Activated CD8-positive, alpha-beta T cell treated with anti-CD3 and anti-CD28 coated beads, Interleukin-2, amount 10 ng/mL, durations not matched to agents 7 days and 5 days (primary cell): Measurements from ENCODE around the gene WBP1L. TPM values are rescaled to one million over a fixed set of nuclear protein-coding genes. Genes with fewer than 3 reads are reported as not detected.
A peak's percentile ranks its signal among the peaks of the same experiment; 100 is the strongest.
"Not testable (repeated sequence)": the region's sequence is repeated elsewhere in the genome, so short reads cannot be mapped to it uniquely, and the experiment has no call there.

Experiments
- ATAC-seq: fragments of 150-1000 bp; cut with Tn5 transposase; one replicate; pipeline ENCODE4 v1.10.0; 2021; ENCODE audit warnings: moderate library complexity
- CTCF ChIA-PET: fragments of 350-600 bp; sonication (Branson Sonifier 250); formaldehyde crosslinking; loops from one replicate; lab custom pipeline; 2021; ENCODE audit warnings: antibody characterized with exemption; lab: Charles Lee
- POLR2A ChIA-PET: fragments of 350-600 bp; sonication (Branson Sonifier 250); formaldehyde crosslinking; loops from one replicate; lab custom pipeline; 2021; ENCODE audit warnings: antibody characterized with exemption; lab: Charles Lee
- DNase-seq: peaks from one replicate; pipeline ENCODE4 v3.0.0-alpha.2; 2020
- H3K27ac Mint-ChIP-seq: one replicate; pipeline ENCODE4 v1.8.0; 2021; ENCODE audit warnings: mild to moderate bottlenecking, mixed read lengths
- H3K27me3 Mint-ChIP-seq: one replicate; pipeline ENCODE4 v1.8.0; 2021; ENCODE audit warnings: low read depth, mixed read lengths
- H3K36me3 Mint-ChIP-seq: one replicate; pipeline ENCODE4 v1.8.0; 2021; ENCODE audit warnings: low read depth, mixed read lengths
- H3K4me1 Mint-ChIP-seq: one replicate; pipeline ENCODE4 v1.8.0; 2021; ENCODE audit warnings: low read depth, mixed read lengths
- H3K4me3 Mint-ChIP-seq: one replicate; pipeline ENCODE4 v1.8.0; 2021; ENCODE audit warnings: mild to moderate bottlenecking, mixed read lengths
- H3K9me3 Mint-ChIP-seq: one replicate; pipeline ENCODE4 v1.8.0; 2022; ENCODE audit warnings: mixed read lengths; ENCODE audit not compliant: insufficient read depth
- total RNA-seq, 2 experiments: library from RNA; stranded (reverse); gene quantifications; one replicate each; pipeline ENCODE4 v1.2.3, GENCODE V29; 2021

Gene WBP1L
- total RNA-seq, 2 experiments from 2014 or later, result 25.7 to 25.9 TPM

DNA sequence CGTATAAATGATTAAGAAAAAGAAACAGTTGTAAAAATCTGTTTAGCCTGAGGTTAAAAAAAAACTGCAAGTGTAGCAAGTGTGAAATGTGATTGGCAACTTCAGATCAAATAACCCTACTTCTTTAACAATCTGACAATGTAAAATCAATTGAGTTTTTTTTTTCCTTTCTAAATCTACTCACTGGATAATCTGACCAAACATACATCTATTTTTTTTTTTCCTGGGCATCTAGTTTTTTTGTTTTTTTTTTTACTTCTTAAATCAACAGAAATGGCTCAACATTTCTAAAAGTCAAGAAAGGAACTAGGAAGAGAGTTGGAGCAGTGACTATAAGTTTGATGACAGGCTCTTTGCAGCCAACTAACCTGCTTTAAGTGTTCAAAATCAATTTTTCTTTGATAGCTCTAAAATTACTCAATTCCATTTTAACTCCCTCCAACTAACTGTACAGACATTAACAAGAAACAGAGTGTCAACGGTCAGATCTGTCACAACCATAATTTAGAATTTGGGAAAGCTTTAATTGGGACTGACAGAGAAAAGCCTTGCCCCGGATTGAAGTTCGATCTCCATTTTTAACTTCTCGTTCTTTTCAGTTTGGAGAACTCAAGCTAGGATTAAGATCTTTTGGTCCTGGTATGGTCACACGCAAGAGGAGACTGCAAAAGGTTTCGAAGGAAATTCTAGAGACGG, 30.8 kb upstream of the WBP1L start:
- no peak for ATAC-seq
- ChIA-PET POLR2A (interaction anchor here (0.6 to 3.1 kb wide), 6 partner anchors 32 to 68 kb away, joined by 3 to 27 read pairs (median 7); partner anchors contain the start of gene TRIM8), CTCF (interaction anchor here (0.6 to 6.4 kb wide), 22 partner anchors 8 to 341 kb away, joined by 3 to 61 read pairs (median 4); partner anchors contain the start of genes ACTR1A, TRIM8 and WBP1L)
- DNase-seq, result no peak
- Mint-ChIP-seq H3K4me1 (peaks cover 50% of the 10 kb centered on the region), H3K36me3 (peaks cover 16% of the 10 kb centered on the region), H3K27ac (peak overlapping the region; percentile 92), H3K4me3 (peak overlapping the region; percentile 91), H3K9me3 (no peaks in the 10 kb centered on the region), H3K27me3 (no peaks in the 10 kb centered on the region)

GRCh38 chr10:102713539-102713813, 30.3 kb upstream of the WBP1L start:
- POLR2A ChIA-PET, result interaction anchor here (0.7 to 3.1 kb wide), 6 partner anchors 31 to 204 kb away, joined by 3 to 27 read pairs (median 7); partner anchors contain the start of genes CNNM2 and TRIM8
- peaks cover 53% of the 10 kb centered on the region for H3K4me1 Mint-ChIP-seq
- CTCF ChIA-PET, result interaction anchor here (0.8 to 6.4 kb wide), 22 partner anchors 9 to 341 kb away, joined by 3 to 61 read pairs (median 5); partner anchors contain the start of genes ACTR1A, TRIM8 and WBP1L
- no peaks in the 10 kb centered on the region for H3K27me3 Mint-ChIP-seq
- no peaks in the 10 kb centered on the region for H3K9me3 Mint-ChIP-seq
- H3K27ac Mint-ChIP-seq, result peak overlapping the region; percentile 92
- H3K36me3 Mint-ChIP-seq, result peaks cover 16% of the 10 kb centered on the region
- H3K4me3 Mint-ChIP-seq, result peak overlapping the region; percentile 91
- DNase-seq (no peak), ATAC-seq (peak; percentile 62)

DNA sequence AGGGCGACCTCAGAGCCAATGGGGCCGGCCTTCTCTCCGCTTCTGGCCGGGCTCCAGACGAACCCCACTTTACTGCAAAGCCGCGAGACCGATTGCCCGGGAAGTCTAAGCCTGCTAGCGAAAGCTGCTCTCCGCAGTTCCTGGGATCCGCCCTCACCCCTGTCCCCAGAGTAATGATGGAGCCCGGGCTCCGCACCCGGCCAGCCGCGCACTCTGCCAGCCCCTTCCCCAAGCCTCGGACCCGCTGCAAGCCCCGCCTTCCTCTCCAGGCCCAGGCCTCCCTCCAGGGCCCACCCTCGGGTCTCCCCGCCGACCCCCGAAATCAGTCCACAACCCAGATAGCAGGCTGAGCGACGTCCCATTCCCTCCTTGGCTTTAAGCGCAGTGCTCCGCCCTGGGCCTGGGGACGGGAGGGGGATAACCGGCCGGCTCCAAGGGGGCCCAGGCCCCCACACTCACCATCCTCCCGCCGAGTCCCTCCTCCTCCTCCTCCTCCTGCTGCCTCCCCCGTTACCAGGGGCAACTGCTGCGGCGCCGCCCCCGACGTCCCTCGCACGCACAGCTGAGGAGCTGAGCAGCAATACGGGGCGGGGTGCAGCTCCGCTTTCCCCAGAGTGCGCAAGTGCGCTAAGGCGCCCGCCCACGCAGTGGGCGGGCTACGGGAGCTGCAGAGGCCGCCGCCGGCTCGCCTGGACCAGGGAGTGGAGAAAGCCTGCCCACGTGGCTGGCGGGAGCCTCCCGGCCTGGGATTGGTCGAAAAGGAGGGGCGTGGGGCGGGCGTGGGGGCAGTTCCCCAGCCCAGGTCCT, 29.7 kb upstream of the WBP1L start, which contains the start of gene ARL3:
TSS of gene ARL3 (minus strand) at position 584 of the 807 bp plus-strand sequence. CDS start at position 462, 122 bp downstream.
- ChIA-PET CTCF (interaction anchor here (0.6 to 6.4 kb wide), 27 partner anchors 9 to 340 kb away, joined by 3 to 61 read pairs (median 5); partner anchors contain the start of genes ACTR1A, CNNM2, TRIM8 and WBP1L), POLR2A (interaction anchor here (0.7 to 3.1 kb wide), 11 partner anchors 19 to 204 kb away, joined by 3 to 27 read pairs (median 5); partner anchors contain the start of genes CNNM2, TRIM8 and WBP1L)
- Mint-ChIP-seq H3K4me3 (peak within 1 kb of the TSS; percentile 91), H3K36me3 (peaks cover 16% of the 10 kb centered on the region), H3K9me3 (no peaks in the 10 kb centered on the region), H3K4me1 (peaks cover 55% of the 10 kb centered on the region), H3K27ac (peak within 1 kb of the TSS; percentile 92), H3K27me3 (no peaks in the 10 kb centered on the region)
- DNase-seq, result peak; percentile 98
- peak; percentile 94 for ATAC-seq

GRCh38 chr10:102714621-102715455, 28.9 kb upstream of the WBP1L start, which contains the start of gene SFXN2:
TSS of gene SFXN2 (plus strand) at chr10:102714636. CDS start at chr10:102726637, 12,001 bp downstream.
- Mint-ChIP-seq H3K4me3 (peak within 1 kb of the TSS; percentile 91), H3K9me3 (no peaks in the 10 kb centered on the region), H3K4me1 (peaks cover 59% of the 10 kb centered on the region), H3K27ac (peak within 1 kb of the TSS; percentile 92), H3K36me3 (peaks cover 20% of the 10 kb centered on the region), H3K27me3 (no peaks in the 10 kb centered on the region)
- peak; percentile 30 for ATAC-seq
- POLR2A ChIA-PET, result interaction anchor here (0.9 to 3.1 kb wide), 10 partner anchors 18 to 73 kb away, joined by 3 to 27 read pairs (median 5); partner anchors contain the start of genes TRIM8 and WBP1L
- CTCF ChIA-PET, result interaction anchor here (0.6 to 6.4 kb wide), 18 partner anchors 8 to 339 kb away, joined by 3 to 61 read pairs (median 6); partner anchors contain the start of genes CNNM2, TRIM8 and WBP1L
- DNase-seq, result peak; percentile 76

- CTCF ChIA-PET, result interaction anchor here (6.4 kb wide), 1 partner anchor 41 kb away, joined by 61 read pairs; no protein-coding TSS in a partner anchor
- peak overlapping the region; percentile 5 for H3K27ac Mint-ChIP-seq
- peaks cover 56% of the 10 kb centered on the region for H3K4me1 Mint-ChIP-seq
- POLR2A ChIA-PET, result interaction anchor here (0.7 to 1.2 kb wide), 2 partner anchors 19 to 70 kb away, joined by 4 read pairs; no protein-coding TSS in a partner anchor
- peaks cover 22% of the 10 kb centered on the region for H3K36me3 Mint-ChIP-seq
- H3K9me3 Mint-ChIP-seq, result no peaks in the 10 kb centered on the region
- no peak for DNase-seq
- H3K27me3 Mint-ChIP-seq, result no peaks in the 10 kb centered on the region
- H3K4me3 Mint-ChIP-seq, result peak overlapping the region; percentile 91
- no peak for ATAC-seq
Measured at GRCh38 chr10:102715880-102716279, 27.9 kb upstream of the WBP1L start.

DNA sequence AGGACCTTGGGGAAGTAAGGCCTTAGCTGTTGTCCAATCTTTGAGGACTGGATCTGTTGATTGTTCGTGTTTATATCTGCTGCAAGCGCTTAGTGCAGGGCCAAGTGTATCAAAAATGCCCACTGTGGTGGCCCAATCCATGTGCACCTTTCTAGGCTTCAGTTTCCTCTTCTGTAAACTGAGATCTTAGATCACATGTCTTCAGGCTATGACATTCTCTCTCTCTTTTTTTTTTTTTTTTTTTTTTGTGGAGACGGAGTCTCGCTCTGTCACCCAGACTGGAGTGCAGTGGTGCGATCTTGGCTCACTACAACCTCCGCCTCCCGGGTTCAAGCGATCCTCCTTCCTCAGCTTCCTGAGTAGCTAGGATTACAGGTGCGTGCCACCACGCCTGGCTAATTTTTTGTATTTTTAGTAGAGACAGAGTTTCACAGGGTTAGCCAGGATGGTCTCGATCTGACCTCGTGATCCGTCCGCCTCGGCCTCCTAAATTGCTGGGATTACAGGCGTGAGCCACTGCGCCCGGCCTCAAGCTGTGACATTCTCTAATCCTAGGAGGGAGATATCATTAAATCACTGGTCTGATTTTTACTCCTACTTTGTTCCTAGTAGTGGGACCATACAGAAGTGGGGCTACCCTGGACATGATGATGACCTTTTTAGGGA, 26.7 kb upstream of the WBP1L start:
- peaks cover 27% of the 10 kb centered on the region for H3K36me3 Mint-ChIP-seq
- DNase-seq, H3K9me3 Mint-ChIP-seq, POLR2A ChIA-PET, H3K27ac Mint-ChIP-seq, H3K27me3 Mint-ChIP-seq, ATAC-seq, H3K4me3 Mint-ChIP-seq: not testable (repeated sequence)
- peaks cover 56% of the 10 kb centered on the region for H3K4me1 Mint-ChIP-seq
- CTCF ChIA-PET, result interaction anchor here (1.3 kb wide), 1 partner anchor 42 kb away, joined by 3 read pairs; no protein-coding TSS in a partner anchor

- ATAC-seq (no peak), DNase-seq (no peak)
- Mint-ChIP-seq H3K27me3 (no peaks in the 10 kb centered on the region), H3K4me1 (peaks cover 45% of the 10 kb centered on the region), H3K36me3 (peaks cover 27% of the 10 kb centered on the region), H3K27ac (no peak overlapping the region), H3K4me3 (no peak overlapping the region), H3K9me3 (no peaks in the 10 kb centered on the region)
- ChIA-PET CTCF (no interaction called here), POLR2A (no interaction called here)
Measured at GRCh38 chr10:102718220-102718619, 25.5 kb upstream of the WBP1L start.

DNA sequence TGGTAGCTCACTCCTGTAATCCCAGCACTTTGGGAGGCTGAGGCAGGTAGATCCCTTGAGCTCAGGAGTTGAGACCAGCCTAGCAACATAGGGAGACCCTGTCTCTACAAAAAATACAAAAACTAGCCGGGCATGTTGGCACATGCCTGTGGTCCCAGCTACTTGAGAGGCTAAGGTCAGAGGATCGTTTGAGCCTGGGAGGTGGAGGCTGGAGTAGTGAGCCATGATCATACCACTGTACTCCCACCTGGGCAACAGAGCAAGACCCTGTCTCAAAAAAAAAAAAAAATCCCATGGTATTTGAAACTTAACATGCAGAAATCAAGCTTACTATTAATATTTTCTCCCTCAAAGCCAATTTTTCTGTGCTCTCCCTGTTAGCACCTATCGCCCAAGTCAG, 23.4 kb upstream of the WBP1L start:
- Mint-ChIP-seq H3K27ac (no peak overlapping the region), H3K9me3 (no peaks in the 10 kb centered on the region), H3K4me1 (peaks cover 39% of the 10 kb centered on the region), H3K27me3 (no peaks in the 10 kb centered on the region), H3K4me3 (no peak overlapping the region), H3K36me3 (peaks cover 39% of the 10 kb centered on the region)
- CTCF ChIA-PET, result interaction anchor here (0.8 to 2.4 kb wide), 4 partner anchors 10 to 181 kb away, joined by 3 to 9 read pairs (median 6); partner anchors contain the start of gene CYP17A1
- ATAC-seq, result no peak
- POLR2A ChIA-PET, result interaction anchor here (1.4 kb wide), 1 partner anchor 12 kb away, joined by 4 read pairs; no protein-coding TSS in a partner anchor
- DNase-seq, result no peak

DNA sequence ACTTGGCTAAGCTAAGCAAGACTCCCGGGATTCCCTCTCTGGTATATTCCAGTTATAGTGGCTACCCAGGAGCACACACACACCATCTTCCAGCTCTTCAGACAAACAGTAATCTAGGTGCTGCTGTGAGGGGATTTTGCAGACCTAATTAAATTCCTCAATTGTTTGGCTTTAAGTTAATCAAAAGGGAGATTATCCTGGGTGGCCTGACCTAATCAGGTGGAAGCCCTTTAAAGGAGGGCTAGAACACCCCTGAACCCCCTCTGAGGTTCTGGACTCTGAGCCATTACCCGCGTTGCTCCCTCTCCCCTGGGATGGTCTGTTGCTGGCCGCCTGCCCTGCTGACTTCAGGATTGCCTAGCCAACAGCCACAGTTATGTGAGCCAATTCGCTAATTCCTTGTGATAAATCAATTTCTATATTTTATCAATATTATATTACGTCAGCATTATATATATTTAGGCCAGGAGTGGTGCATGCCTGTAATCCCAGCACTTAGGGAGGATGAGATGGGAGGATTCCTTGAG, 22.9 kb upstream of the WBP1L start:
- CTCF ChIA-PET, result interaction anchor here (0.8 to 2.4 kb wide), 4 partner anchors 10 to 181 kb away, joined by 3 to 9 read pairs (median 5); partner anchors contain the start of gene CYP17A1
- no peaks in the 10 kb centered on the region for H3K9me3 Mint-ChIP-seq
- DNase-seq (no peak), ATAC-seq (no peak)
- peaks cover 34% of the 10 kb centered on the region for H3K4me1 Mint-ChIP-seq
- no peaks in the 10 kb centered on the region for H3K27me3 Mint-ChIP-seq
- H3K36me3 Mint-ChIP-seq, result peaks cover 39% of the 10 kb centered on the region
- no peak overlapping the region for H3K27ac Mint-ChIP-seq
- H3K4me3 Mint-ChIP-seq, result no peak overlapping the region
- POLR2A ChIA-PET, result no interaction called here

- H3K36me3 Mint-ChIP-seq, result peaks cover 41% of the 10 kb centered on the region
- H3K27me3 Mint-ChIP-seq, result no peaks in the 10 kb centered on the region
- DNase-seq, result no peak
- H3K4me3 Mint-ChIP-seq, result no peak overlapping the region
- ATAC-seq, result no peak
- ChIA-PET CTCF (interaction anchor here (0.8 to 1.5 kb wide), 3 partner anchors 18 to 218 kb away, joined by 3 read pairs; partner anchors contain the start of gene SUFU), POLR2A (no interaction called here)
- H3K4me1 Mint-ChIP-seq, result peaks cover 26% of the 10 kb centered on the region
- H3K27ac Mint-ChIP-seq, result no peak overlapping the region
- H3K9me3 Mint-ChIP-seq, result no peaks in the 10 kb centered on the region
Measured at GRCh38 chr10:102721954-102722353, 21.8 kb upstream of the WBP1L start.
